Breast epithelium (tissue), 3 donors: ENCODE results near the gene IFT52.

Source experiments
- CTCF ChIP-seq, 3 donors: fragments of 450-650 bp; IDR thresholded peaks; one replicate each; pipeline ENCODE4 v1.5.1; 2016 to 2017; ENCODE audit warnings: antibody characterized with exemption in 3 of 3, mild to moderate bottlenecking in 3 of 3, moderate library complexity in 3 of 3
- POLR2A ChIP-seq: fragments of 450-650 bp; IDR thresholded peaks from one replicate; pipeline ENCODE4 v1.6.1; 2016; ENCODE audit warnings: antibody characterized with exemption, mild to moderate bottlenecking, moderate library complexity
- POLR2AphosphoS5 ChIP-seq, 3 donors: sonication (generic); formaldehyde crosslinking; IDR thresholded peaks; one replicate each; pipeline ENCODE4 v1.6.1; 2017; ENCODE audit warnings: antibody characterized with exemption in 3 of 3

GRCh38 chr20:43603124-43603523, 12.4 kb downstream of the IFT52 start:
- TF ChIP-seq CTCF (IDR thresholded peaks at IDR 0.05) = no peak
- TF ChIP-seq POLR2A = no peak
- no peak for TF ChIP-seq POLR2AphosphoS5 (IDR thresholded peaks at IDR 0.05)
